Thyroid gland (tissue), 4 donors: ENCODE data around the gene MED13.

Experiments
- CTCF ChIP-seq, 6 experiments: fragments of 200-600 bp in 3 of 6; fragments of 450-650 bp in 3 of 6; sonication (generic) in 3 of 6; IDR thresholded peaks; one replicate each; pipeline ENCODE4 v1.5.1; 2016 to 2019; ENCODE audit warnings: antibody characterized with exemption in 6 of 6, mild to moderate bottlenecking in 2 of 6, inconsistent platforms in 1 of 6, moderate library complexity in 1 of 6
- POLR2A ChIP-seq, 2 donors: fragments of 450-650 bp; IDR thresholded peaks; one replicate each; pipeline ENCODE4 v1.6.1; 2017; ENCODE audit warnings: antibody characterized with exemption in 2 of 2, mild to moderate bottlenecking in 2 of 2, moderate library complexity in 1 of 2

GRCh38 chr17:62000186-62000585 lies 64.9 kb downstream of the MED13 start:
- no peak for TF ChIP-seq CTCF (IDR thresholded peaks at IDR 0.05)
- no peak for TF ChIP-seq POLR2A (IDR thresholded peaks at IDR 0.05)
